Fibroblast of lung (primary cell): ENCODE data around the gene UBXN2A. TPM values are rescaled to one million over a fixed set of nuclear protein-coding genes. Genes with fewer than 3 reads are reported as not detected.

Source experiments
- DNase-seq, 2 donors: peaks; one replicate each; pipeline versions ENCODE4 v3.0.0 to v3.0.0-alpha.2; 2010; ENCODE audit warnings: low read depth in 2 of 2
- H2AFZ ChIP-seq: 2 replicates; pipeline ENCODE4 v1.5.1; 2012; ENCODE audit warnings: low read length, control low read depth, inconsistent platforms
- H3K27ac ChIP-seq: 2 replicates; pipeline ENCODE4 v1.5.1; 2011; ENCODE audit warnings: low read length, control low read depth; ENCODE audit not compliant: insufficient read depth
- H3K27me3 ChIP-seq: 2 replicates; pipeline ENCODE4 v1.5.1; 2011; ENCODE audit warnings: mild to moderate bottlenecking, low read length; ENCODE audit not compliant: control insufficient read depth, insufficient read depth
- H3K36me3 ChIP-seq: 2 replicates; pipeline ENCODE4 v1.5.1; 2011; ENCODE audit warnings: low read length; ENCODE audit not compliant: control insufficient read depth, insufficient read depth
- H3K4me1 ChIP-seq: 2 replicates; pipeline ENCODE4 v1.5.1; 2011; ENCODE audit warnings: low read length; ENCODE audit not compliant: control insufficient read depth, insufficient read depth; ENCODE audit errors: extremely low read depth
- H3K4me2 ChIP-seq: 2 replicates; pipeline ENCODE4 v1.5.1; 2011; ENCODE audit warnings: low read length, control low read depth; ENCODE audit not compliant: insufficient read depth; ENCODE audit errors: extremely low read depth
- H3K4me3 ChIP-seq, 4 experiments: fragments of 200-600 bp in 1 of 4; sonication (generic) in 1 of 4; replicated peaks in 1 of 4; 2 replicates each; pipeline ENCODE4 v1.5.1; 2011 to 2016; ENCODE audit warnings: low read length in 4 of 4, low read depth in 3 of 4, mild to moderate bottlenecking in 3 of 4, control low read depth in 2 of 4, inconsistent platforms in 1 of 4, mixed read lengths in 1 of 4; ENCODE audit not compliant: insufficient read depth in 1 of 4; ENCODE audit errors: control extremely low read depth in 1 of 4
- H3K79me2 ChIP-seq: 2 replicates; pipeline ENCODE4 v1.5.1; 2012; ENCODE audit warnings: mild to moderate bottlenecking, low read length, inconsistent platforms; ENCODE audit not compliant: control insufficient read depth, insufficient read depth
- H3K9ac ChIP-seq: 2 replicates; pipeline ENCODE4 v1.5.1; 2011; ENCODE audit warnings: mild to moderate bottlenecking, low read length, control low read depth; ENCODE audit not compliant: insufficient read depth
- H3K9me3 ChIP-seq: 2 replicates; pipeline ENCODE4 v1.5.1; 2012; ENCODE audit warnings: low read depth, low read length; ENCODE audit not compliant: control insufficient read depth, insufficient read depth
- H4K20me1 ChIP-seq: 2 replicates; pipeline ENCODE4 v1.5.1; 2011; ENCODE audit warnings: low read length; ENCODE audit not compliant: control insufficient read depth, insufficient read depth; ENCODE audit errors: extremely low read depth
- CTCF ChIP-seq, 2 donors: IDR thresholded peaks in 1 of 2; conservative IDR thresholded peaks in 1 of 2; 1 replicate in 1 of 2; 2 replicates in 1 of 2; pipeline ENCODE4 v1.5.1; 2011 to 2012; ENCODE audit warnings: low read length in 2 of 2, control low read depth in 1 of 2, inconsistent platforms in 1 of 2, low read depth in 1 of 2, mild to moderate bottlenecking in 1 of 2
- EZH2 ChIP-seq: IDR thresholded peaks from 2 replicates; pipeline ENCODE4 v1.5.1; 2012; ENCODE audit warnings: low read length, control low read depth, mild to moderate bottlenecking; ENCODE audit errors: missing control alignments
- polyA plus RNA-seq, 2 donors: library from polyadenylated mRNA; depleted of rRNA in 1 of 2; stranded (reverse) in 1 of 2; unstranded in 1 of 2; fragments of >200 nt; gene quantifications; 2 replicates each; pipeline ENCODE4 v1.2.1, GENCODE V29; 2011 to 2012; ENCODE audit warnings: missing spikeins in 1 of 2
- total RNA-seq: library from RNA; depleted of rRNA; stranded (reverse); fragments of >200 nt; gene quantifications from 2 replicates; pipeline ENCODE4 v1.2.1, GENCODE V29; 2014

The UBXN2A gene
- total and polyA plus RNA-seq, 2 donors (not counting 1 experiment from before 2014, with no cell fraction given): 12.8 to 12.9 TPM

DNA sequence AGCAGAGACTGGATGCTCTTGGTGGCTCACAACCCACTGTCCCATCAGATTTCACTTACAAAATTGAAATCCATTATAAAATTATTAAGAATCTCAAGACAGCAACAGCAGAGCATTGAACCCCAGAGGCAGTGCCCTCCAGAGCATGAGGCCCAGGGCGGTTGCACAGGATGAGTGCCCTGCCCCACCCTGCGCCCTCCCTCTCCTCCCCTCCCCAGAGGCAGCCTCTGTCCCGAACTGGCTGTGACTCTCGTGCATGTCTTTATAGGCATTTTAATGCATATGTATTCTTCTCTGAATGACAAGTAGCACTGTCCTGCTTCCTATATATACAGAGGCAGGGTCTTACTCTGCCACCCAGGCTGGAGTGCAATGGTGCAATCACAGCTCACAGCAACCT, 80.0 kb downstream of the UBXN2A start:
- Histone ChIP-seq H4K20me1 (no peaks in the 10 kb centered on the region), H3K9me3 (no peaks in the 10 kb centered on the region), H3K27ac (no peak overlapping the region), H3K79me2 (no peaks in the 10 kb centered on the region), H3K4me3 (no peak overlapping the region), H3K27me3 (no peaks in the 10 kb centered on the region), H3K9ac (no peak overlapping the region), H2AFZ (no peak overlapping the region), H3K4me1 (peaks cover 6% of the 10 kb centered on the region), H3K36me3 (peaks cover 6% of the 10 kb centered on the region), H3K4me2 (no peak overlapping the region)
- TF ChIP-seq EZH2 (no peak), CTCF (conservative IDR thresholded peaks at IDR 0.05 in 1 of 2, IDR thresholded peaks at IDR 0.05 in 1 of 2; ENCODE audit: low read depth in 1 of 2, low read length in 2 of 2) (no peak)
- no peak for DNase-seq

GRCh38 chr2:24021122-24021998, 81.1 kb downstream of the UBXN2A start:
- Histone ChIP-seq H3K4me3 (no peak overlapping the region), H3K9ac (no peak overlapping the region), H3K79me2 (no peaks in the 10 kb centered on the region), H3K27ac (no peak overlapping the region), H3K4me2 (no peak overlapping the region), H2AFZ (no peak overlapping the region), H3K36me3 (peaks cover 6% of the 10 kb centered on the region), H3K9me3 (no peaks in the 10 kb centered on the region), H3K27me3 (no peaks in the 10 kb centered on the region), H4K20me1 (no peaks in the 10 kb centered on the region), H3K4me1 (no peaks in the 10 kb centered on the region)
- no peak for DNase-seq
- TF ChIP-seq CTCF (conservative IDR thresholded peaks at IDR 0.05 in 1 of 2, IDR thresholded peaks at IDR 0.05 in 1 of 2; ENCODE audit: low read depth in 1 of 2, low read length in 2 of 2) (peak; percentile 9 to 16), EZH2 (no peak)

GRCh38 chr2:24022324-24022974, 82.2 kb downstream of the UBXN2A start:
- H3K9me3 ChIP-seq: no peaks in the 10 kb centered on the region
- H3K27me3 ChIP-seq: no peaks in the 10 kb centered on the region
- H3K4me1 ChIP-seq: no peaks in the 10 kb centered on the region
- H3K27ac ChIP-seq: no peak overlapping the region
- no peaks in the 10 kb centered on the region for H4K20me1 ChIP-seq
- H3K36me3 ChIP-seq: peaks cover 6% of the 10 kb centered on the region
- TF ChIP-seq CTCF (conservative IDR thresholded peaks at IDR 0.05 in 1 of 2, IDR thresholded peaks at IDR 0.05 in 1 of 2; ENCODE audit: low read depth in 1 of 2, low read length in 2 of 2) (no peak), EZH2 (no peak)
- no peak overlapping the region for H3K9ac ChIP-seq
- H3K4me3 ChIP-seq: no peak overlapping the region
- DNase-seq: no peak
- no peak overlapping the region for H3K4me2 ChIP-seq
- H2AFZ ChIP-seq: no peak overlapping the region
- no peaks in the 10 kb centered on the region for H3K79me2 ChIP-seq
